ENCODE results near the gene USHBP1. TPM values are rescaled to one million over a fixed set of nuclear protein-coding genes. Genes with fewer than 3 reads are reported as not detected.

Gene USHBP1
- polyA plus RNA-seq, 1 donor from 2014 or later: 0.59 TPM

DNA sequence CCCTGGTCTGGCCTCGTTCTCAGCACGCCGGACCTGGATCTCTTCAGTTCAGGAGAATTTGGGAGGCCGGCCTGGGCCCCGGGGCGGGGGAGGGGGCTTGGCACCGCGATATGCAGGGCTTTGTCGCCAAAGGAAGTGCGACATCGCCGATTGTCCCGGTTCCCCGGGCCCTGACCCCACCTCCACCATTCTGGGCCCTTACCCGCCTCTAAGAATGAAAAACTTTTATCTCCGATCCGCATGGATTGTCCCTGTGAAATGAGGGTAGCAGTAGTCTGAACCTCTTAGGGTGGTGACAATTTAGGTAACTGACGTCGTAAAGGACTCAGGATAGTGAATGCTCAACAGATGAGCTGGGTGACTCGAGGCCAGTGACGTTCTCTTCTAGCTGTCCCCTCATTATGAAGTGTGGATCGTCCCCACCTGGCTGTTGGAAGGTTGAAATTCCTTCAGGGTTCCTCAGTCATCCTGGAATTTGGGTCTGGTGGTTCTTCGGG, 45.5 kb upstream of the USHBP1 start:
- Histone ChIP-seq H4K20me1 (ENCODE audit: insufficient read depth) (no peaks in the 10 kb centered on the region), H3K9ac (ENCODE audit: low read length) (peak overlapping the region; percentile 82), H3K9me3 (ENCODE audit: low read length) (no peaks in the 10 kb centered on the region), H3F3A (ENCODE audit: insufficient read depth, low read length, poor library complexity, severe bottlenecking) (no peaks in the 10 kb centered on the region), H2AFZ (ENCODE audit: low read depth, low read length) (peak overlapping the region; percentile 33), H3K79me2 (replicated peaks; ENCODE audit: insufficient read depth, low read length) (peaks cover 18% of the 10 kb centered on the region), H3K36me3 (ENCODE audit: insufficient read depth, low read length) (no peaks in the 10 kb centered on the region), H3K27ac (ENCODE audit: low read length) (peak overlapping the region; percentile 61), H3K27me3 (ENCODE audit: insufficient read depth, low read depth, low read length) (no peaks in the 10 kb centered on the region), H3K4me2 (ENCODE audit: low read length) (peak overlapping the region; percentile 75), H3K4me3 (ENCODE audit: low read length) (peak overlapping the region; percentile 97), H3K9me2 (ENCODE audit: insufficient read depth, low read length) (no peaks in the 10 kb centered on the region)
- TF ChIP-seq SMC3 (conservative IDR thresholded peaks at IDR 0.05; ENCODE audit: poor library complexity) (no peak), POLR2AphosphoS5 (IDR thresholded peaks at IDR 0.05) (no peak), RAD21 (conservative IDR thresholded peaks at IDR 0.05) (no peak), EP300 (conservative IDR thresholded peaks at IDR 0.05; ENCODE audit: poor library complexity, severe bottlenecking) (no peak), MXI1 (conservative IDR thresholded peaks at IDR 0.05; ENCODE audit: poor library complexity, severe bottlenecking) (no peak), EZH2 (IDR thresholded peaks at IDR 0.05; ENCODE audit: borderline replicate concordance, insufficient read depth, low read length, poor library complexity, severe bottlenecking) (no peak), TAF1 (IDR thresholded peaks at IDR 0.05; ENCODE audit: low read depth) (no peak)
- TF ChIP-seq, protein P1, sequence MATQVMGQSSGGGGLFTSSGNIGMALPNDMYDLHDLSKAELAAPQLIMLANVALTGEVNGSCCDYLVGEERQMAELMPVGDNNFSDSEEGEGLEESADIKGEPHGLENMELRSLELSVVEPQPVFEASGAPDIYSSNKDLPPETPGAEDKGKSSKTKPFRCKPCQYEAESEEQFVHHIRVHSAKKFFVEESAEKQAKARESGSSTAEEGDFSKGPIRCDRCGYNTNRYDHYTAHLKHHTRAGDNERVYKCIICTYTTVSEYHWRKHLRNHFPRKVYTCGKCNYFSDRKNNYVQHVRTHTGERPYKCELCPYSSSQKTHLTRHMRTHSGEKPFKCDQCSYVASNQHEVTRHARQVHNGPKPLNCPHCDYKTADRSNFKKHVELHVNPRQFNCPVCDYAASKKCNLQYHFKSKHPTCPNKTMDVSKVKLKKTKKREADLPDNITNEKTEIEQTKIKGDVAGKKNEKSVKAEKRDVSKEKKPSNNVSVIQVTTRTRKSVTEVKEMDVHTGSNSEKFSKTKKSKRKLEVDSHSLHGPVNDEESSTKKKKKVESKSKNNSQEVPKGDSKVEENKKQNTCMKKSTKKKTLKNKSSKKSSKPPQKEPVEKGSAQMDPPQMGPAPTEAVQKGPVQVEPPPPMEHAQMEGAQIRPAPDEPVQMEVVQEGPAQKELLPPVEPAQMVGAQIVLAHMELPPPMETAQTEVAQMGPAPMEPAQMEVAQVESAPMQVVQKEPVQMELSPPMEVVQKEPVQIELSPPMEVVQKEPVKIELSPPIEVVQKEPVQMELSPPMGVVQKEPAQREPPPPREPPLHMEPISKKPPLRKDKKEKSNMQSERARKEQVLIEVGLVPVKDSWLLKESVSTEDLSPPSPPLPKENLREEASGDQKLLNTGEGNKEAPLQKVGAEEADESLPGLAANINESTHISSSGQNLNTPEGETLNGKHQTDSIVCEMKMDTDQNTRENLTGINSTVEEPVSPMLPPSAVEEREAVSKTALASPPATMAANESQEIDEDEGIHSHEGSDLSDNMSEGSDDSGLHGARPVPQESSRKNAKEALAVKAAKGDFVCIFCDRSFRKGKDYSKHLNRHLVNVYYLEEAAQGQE (IDR thresholded peaks at IDR 0.05; ENCODE audit: borderline replicate concordance): no peak
- TF ChIP-seq, protein P2, sequence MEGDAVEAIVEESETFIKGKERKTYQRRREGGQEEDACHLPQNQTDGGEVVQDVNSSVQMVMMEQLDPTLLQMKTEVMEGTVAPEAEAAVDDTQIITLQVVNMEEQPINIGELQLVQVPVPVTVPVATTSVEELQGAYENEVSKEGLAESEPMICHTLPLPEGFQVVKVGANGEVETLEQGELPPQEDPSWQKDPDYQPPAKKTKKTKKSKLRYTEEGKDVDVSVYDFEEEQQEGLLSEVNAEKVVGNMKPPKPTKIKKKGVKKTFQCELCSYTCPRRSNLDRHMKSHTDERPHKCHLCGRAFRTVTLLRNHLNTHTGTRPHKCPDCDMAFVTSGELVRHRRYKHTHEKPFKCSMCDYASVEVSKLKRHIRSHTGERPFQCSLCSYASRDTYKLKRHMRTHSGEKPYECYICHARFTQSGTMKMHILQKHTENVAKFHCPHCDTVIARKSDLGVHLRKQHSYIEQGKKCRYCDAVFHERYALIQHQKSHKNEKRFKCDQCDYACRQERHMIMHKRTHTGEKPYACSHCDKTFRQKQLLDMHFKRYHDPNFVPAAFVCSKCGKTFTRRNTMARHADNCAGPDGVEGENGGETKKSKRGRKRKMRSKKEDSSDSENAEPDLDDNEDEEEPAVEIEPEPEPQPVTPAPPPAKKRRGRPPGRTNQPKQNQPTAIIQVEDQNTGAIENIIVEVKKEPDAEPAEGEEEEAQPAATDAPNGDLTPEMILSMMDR (IDR thresholded peaks at IDR 0.05; ENCODE audit: poor library complexity, severe bottlenecking): no peak

DNA sequence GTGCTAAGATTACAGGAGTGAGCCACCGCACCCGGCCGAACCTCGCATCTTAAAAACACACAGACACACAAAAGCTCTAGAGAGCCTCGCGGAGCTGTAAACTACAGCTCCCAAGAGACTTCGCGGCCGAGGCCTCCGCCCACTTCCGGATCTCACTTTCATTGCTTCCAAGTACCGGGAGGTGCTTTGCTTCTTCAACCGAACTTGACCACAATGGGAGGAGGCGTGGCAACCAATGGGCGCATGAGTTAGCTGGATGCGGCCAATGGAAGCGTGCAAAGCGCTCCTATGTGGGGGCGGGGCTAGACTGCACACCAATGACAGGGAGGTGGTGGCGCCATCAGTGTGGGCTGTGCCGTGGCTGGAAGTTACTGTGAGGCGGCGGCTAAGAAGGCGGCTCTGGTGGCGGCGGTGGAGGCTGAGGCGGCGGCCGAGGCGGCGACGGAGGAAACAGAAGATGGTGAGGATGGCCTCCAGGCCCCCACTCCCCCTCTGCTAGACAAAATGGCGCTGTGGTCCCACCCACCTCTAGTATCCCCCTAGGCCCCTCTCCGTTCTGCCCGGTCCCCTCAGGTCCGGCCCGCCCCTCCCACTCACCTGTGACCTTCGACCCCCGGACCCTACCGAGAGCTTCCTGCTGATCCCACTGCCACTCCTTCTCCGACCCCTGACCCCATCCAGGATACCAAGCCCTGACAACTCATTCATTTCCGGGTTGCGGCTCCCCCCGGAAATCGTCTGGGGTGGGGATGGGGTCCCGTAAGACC, 44.8 kb upstream of the USHBP1 start, which contains the start of gene DDA1:
Gene DDA1 (plus strand): TSS at position 366 of the 767 bp plus-strand sequence. CDS start 92 bp downstream, at position 458.
- Histone ChIP-seq H3K36me3 (ENCODE audit: insufficient read depth, low read length) (no peaks in the 10 kb centered on the region), H3K4me3 (ENCODE audit: low read length) (peak within 1 kb of the TSS; percentile 97), H3K9ac (ENCODE audit: low read length) (peak within 1 kb of the TSS; percentile 82), H3K9me3 (ENCODE audit: low read length) (no peaks in the 10 kb centered on the region), H3K4me2 (ENCODE audit: low read length) (peak within 1 kb of the TSS; percentile 75), H3K79me2 (replicated peaks; ENCODE audit: insufficient read depth, low read length) (peaks cover 18% of the 10 kb centered on the region), H3F3A (ENCODE audit: insufficient read depth, low read length, poor library complexity, severe bottlenecking) (no peaks in the 10 kb centered on the region), H4K20me1 (ENCODE audit: insufficient read depth) (no peaks in the 10 kb centered on the region), H3K27me3 (ENCODE audit: insufficient read depth, low read depth, low read length) (no peaks in the 10 kb centered on the region), H3K9me2 (ENCODE audit: insufficient read depth, low read length) (no peaks in the 10 kb centered on the region), H3K27ac (ENCODE audit: low read length) (peak within 1 kb of the TSS; percentile 61), H2AFZ (ENCODE audit: low read depth, low read length) (peak within 1 kb of the TSS; percentile 33)
- no peak for TF ChIP-seq SMC3 (conservative IDR thresholded peaks at IDR 0.05; ENCODE audit: poor library complexity)
- peak; percentile 50 for TF ChIP-seq MXI1 (conservative IDR thresholded peaks at IDR 0.05; ENCODE audit: poor library complexity, severe bottlenecking)
- no peak for TF ChIP-seq EP300 (conservative IDR thresholded peaks at IDR 0.05; ENCODE audit: poor library complexity, severe bottlenecking)
- TF ChIP-seq EZH2 (IDR thresholded peaks at IDR 0.05; ENCODE audit: borderline replicate concordance, insufficient read depth, low read length, poor library complexity, severe bottlenecking): no peak
- no peak for TF ChIP-seq RAD21 (conservative IDR thresholded peaks at IDR 0.05)
- peak; percentile 91 for TF ChIP-seq POLR2AphosphoS5 (IDR thresholded peaks at IDR 0.05)
- TF ChIP-seq, protein P1 (IDR thresholded peaks at IDR 0.05; ENCODE audit: borderline replicate concordance): peak; percentile 54
- TF ChIP-seq, protein P2 (IDR thresholded peaks at IDR 0.05; ENCODE audit: poor library complexity, severe bottlenecking): peak; percentile 28
- peak; percentile 43 for TF ChIP-seq TAF1 (IDR thresholded peaks at IDR 0.05; ENCODE audit: low read depth)
